GM20431 (cell line): Measurements from ENCODE around the gene USP24.

Source experiments
- in situ Hi-C: fragments of 300-500 bp; cut with MseI, MboI; formaldehyde crosslinking; loops from one replicate; pipeline ENCODE4 v1.15.0; 2020; ENCODE audit warnings: low sequenced_read_pairs; ENCODE audit not compliant: unreplicated experiment

USP24 gene

GRCh38 chr1:55061000-55061705 is 154.0 kb downstream of the USP24 start:
- in situ Hi-C loops = no loop called here

- in situ Hi-C loops = no loop called here
Measured at GRCh38 chr1:55060133-55060999, 154.8 kb downstream of the USP24 start.

DNA sequence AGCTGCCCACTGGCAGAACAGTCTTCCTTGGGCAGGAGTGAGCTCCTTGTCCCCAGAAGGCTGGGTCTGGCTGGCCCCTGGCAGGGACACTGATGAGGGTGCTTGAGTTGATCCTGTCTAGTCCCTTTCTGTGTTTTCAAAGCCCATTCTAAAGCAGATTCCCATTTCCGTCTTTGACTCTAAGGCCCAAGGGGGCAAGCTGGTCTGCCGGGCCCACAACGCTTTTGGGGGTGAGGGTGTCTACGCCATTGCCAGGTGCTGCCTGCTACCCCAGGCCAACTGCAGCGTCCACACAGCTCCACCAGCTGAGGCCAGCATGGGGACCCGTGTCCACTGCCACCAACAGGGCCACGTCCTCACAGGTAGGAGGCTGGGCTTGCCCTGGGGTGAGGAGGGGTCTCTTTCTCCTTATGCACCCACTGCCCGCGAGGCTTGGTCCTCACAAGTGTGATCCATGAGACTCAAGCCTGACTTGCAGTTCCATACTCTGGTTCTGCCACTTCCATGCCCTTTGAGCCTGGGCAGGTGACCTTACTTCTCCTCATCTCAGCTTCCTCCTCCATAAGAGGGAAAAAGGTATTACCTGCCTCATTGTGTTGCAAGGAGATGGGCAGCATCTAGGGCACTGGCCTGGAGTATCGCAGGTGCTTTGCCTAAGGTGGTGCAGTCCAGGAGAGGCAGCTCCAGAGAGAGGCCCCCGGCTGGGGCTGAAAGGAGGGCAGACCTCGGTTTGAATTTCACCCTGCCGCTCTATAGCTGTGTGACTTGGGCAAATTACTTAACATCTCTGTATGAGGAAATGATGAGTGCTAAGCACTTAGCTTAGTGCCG is 155.6 kb downstream of the USP24 start:
- in situ Hi-C loops = no loop called here

DNA sequence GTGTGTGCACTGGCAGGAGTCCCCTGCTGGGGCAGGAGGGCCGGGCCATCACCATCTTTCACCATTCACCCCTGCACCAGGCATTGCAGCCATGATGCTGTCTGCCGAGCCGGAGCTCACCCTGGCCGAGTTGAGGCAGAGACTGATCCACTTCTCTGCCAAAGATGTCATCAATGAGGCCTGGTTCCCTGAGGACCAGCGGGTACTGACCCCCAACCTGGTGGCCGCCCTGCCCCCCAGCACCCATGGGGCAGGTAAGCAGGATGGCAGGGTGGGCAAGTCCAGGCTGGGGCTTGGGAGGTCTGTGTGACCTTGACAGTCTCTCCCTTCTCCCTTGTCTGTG is 157.2 kb downstream of the USP24 start:
- in situ Hi-C loops = no loop called here

DNA sequence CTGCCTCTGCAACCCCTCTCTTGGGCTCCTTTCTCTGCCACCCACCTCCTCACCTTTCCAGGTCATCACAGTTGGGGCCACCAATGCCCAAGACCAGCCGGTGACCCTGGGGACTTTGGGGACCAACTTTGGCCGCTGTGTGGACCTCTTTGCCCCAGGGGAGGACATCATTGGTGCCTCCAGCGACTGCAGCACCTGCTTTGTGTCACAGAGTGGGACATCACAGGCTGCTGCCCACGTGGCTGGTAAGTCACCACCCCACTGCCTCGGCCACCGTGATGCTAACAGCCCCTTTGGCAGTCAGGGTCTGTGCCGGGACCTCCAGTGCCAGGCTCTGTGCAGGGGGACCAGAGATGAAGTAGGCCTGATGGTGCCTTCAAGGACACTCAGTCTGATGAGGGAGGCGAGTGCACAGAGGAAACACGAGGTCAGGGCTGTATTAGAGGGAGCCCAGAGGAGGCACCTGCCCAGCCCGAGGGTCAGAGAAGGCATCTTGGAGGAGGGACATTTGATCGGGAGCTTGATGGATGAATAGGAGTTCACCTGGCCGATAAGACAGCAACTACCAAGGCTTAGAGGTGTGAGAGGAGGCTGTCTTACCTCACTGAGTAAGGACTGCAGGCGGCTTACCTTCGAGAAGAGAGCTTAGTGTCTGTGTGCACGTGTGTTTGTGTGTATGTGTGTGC is 157.8 kb downstream of the USP24 start:
- in situ Hi-C loops = no loop called here

GRCh38 chr1:55056632-55056992 is 158.6 kb downstream of the USP24 start:
- in situ Hi-C loops = no loop called here

DNA sequence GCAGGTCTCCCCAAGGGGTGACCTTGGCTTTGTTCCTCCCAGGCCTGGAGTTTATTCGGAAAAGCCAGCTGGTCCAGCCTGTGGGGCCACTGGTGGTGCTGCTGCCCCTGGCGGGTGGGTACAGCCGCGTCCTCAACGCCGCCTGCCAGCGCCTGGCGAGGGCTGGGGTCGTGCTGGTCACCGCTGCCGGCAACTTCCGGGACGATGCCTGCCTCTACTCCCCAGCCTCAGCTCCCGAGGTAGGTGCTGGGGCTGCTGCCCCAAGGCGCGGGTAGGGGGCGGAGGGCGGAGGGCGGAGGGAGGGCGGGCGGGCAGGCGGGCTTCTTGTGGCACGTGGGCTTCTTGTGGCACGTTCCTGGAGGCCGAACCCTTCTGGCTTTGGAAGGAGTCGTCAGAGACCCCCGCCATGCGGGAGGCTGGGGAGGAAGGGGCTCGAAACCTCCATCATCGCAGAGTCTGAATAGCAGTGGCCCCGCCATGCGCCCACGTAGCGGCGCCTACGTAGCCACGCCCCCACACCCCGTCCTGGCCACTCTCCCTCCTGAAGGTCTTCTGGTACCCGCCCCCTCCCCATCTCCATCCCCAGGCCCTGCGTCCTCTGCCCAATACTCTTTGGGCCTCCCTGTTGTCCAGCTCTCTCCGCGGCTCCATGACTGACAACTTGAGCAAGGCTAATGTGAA is 159.1 kb downstream of the USP24 start:
- in situ Hi-C loops = no loop called here

GRCh38 chr1:55055084-55055882 is 159.9 kb downstream of the USP24 start:
- in situ Hi-C loops = no loop called here

GRCh38 chr1:55054396-55054795 is 160.8 kb downstream of the USP24 start:
- in situ Hi-C loops = no loop called here

DNA sequence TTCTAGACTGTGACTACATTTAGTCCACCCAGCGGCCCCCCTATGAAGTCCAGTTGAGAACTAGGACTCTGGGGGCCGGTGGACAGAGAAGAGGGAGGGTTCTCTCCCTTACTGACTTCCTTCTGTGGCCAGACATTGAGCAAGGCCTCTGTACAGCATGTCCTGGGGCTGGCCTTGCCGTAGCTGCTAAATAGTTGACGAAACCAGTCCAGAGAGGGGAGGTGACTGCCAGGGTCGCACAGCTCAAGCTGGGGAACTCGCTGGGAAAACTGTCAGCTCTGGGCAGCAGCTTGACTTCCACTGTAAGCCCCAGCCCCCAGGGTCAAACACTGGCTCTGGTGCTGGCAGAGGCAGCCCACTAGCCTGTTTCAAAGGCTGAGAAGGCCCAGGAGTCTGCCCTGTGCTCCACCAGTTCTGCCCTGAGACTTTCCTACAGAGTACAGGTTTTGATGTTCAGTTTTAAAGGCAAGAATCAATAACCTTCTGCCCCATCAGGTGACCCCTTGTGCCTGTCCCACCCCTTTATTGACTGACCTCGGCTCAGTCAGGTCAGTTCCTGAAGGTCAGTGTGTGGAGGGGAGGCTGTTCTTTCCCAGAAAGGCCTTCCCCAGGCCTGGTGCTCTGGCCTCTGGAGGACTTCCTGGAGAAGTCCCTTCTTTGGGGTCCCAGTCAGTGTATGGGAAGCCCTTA is 161.8 kb downstream of the USP24 start:
- in situ Hi-C loops = no loop called here

DNA sequence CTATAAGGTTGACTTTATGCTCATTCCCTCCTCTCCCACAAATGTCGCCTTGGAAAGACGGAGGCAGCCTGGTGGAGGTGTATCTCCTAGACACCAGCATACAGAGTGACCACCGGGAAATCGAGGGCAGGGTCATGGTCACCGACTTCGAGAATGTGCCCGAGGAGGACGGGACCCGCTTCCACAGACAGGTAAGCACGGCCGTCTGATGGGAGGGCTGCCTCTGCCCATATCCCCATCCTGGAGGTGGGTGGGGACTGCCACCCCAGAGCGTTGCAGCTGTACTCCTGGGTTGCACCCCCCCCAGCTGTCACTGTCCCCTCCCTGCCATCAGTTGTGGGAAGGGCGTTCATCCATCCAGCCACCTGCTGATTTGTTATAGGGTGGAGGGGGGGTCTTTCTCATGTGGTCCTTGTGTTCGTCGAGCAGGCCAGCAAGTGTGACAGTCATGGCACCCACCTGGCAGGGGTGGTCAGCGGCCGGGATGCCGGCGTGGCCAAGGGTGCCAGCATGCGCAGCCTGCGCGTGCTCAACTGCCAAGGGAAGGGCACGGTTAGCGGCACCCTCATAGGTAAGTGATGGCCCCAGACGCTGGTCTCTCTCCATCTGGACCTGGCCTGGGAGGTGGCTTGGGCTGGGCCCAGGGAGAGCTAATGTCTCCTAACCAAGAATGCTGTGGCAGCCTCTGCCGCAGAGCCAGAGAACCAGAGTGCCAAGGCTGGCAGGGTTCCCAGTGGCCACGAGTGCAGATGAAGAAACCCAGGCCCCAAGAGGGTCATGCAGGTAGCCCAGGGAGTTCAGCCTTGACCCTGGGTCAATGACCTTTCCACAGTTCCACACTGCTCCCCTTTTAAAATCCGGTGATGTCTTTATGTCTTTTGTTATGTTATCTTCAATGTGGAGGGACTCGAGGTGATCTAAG is 162.7 kb downstream of the USP24 start:
- in situ Hi-C loops = no loop called here

GRCh38 chr1:55051621-55052020 is 163.5 kb downstream of the USP24 start:
- in situ Hi-C loops = no loop called here

DNA sequence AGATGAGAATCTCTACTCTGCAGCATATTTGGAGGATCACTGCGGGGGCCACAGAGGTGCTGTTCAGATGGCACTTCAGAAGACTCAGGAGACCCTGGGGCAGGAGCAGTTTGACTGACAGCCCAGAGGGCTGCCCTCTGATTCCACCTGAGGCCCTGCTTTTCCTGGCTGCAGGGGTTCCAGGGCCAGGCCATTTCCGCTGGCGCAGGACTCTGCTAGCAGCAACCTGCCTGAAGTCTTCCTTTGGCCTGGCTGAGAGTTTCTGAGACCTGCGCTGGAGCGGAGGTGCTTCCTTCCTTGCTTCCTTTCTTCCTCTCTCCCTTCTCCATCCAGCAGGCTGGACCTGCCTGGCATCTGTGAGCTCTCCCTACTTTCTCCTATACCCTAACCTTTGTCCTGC is 164.0 kb downstream of the USP24 start:
- in situ Hi-C loops = no loop called here

GRCh38 chr1:55050283-55050682 is 164.9 kb downstream of the USP24 start:
- in situ Hi-C loops = no loop called here

DNA sequence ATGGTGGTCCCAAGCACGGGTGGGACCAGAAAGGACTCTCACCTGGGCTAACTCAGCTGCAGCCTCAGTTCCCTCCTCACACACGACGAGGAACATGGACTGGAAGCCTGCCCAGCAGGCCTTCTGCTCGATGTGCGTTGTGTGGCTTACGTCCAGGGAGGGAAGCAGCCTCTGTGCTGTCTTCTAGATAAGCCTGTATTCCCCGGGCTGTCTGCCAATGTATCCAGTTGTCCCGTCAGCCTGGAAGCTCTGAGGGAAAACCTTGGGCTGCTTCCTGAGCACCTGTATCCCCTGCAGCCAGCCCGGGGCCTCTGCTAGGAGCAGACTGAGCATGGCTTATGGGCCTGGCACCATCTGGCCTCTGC is 165.3 kb downstream of the USP24 start:
- in situ Hi-C loops = no loop called here

GRCh38 chr1:55049271-55049913 is 165.8 kb downstream of the USP24 start:
- in situ Hi-C loops = no loop called here
